ENCODE measurements around the gene ABHD11.

ABHD11 gene

GRCh38 chr7:73701357-73701995 lies 37.1 kb downstream of the ABHD11 start:
- DNase-seq (ENCODE audit: low read depth, low spot score), result no peak

DNA sequence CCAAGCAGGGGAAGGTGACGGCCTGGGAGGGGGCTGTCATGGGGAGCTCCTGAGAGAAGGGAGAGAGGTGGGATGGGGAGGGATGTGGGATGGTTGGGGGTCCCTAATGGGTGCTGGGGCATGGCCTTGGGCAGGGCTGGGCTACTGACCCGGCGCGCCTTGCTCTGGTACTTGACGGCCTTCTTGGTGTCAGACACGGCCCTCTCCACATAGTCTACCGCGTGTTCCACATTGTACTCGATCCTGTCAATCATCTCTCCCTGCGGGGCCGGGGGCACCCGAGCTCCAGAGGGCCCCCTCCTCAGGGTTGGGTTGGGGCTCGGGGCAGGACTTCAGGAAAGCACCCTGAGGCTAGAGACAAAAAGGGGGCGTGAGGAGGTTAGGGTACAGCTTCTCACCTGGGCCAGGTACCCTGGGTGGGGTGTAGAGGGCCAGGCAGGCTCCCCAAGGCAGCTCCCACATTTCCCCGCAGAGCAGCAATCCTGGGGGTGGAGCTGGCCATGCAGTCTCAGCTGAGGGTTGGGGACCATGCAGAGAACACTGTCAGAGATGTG lies 37.9 kb downstream of the ABHD11 start:
- no peak for DNase-seq (ENCODE audit: low read depth, low spot score)

GRCh38 chr7:73700069-73700423 lies 38.6 kb downstream of the ABHD11 start:
- DNase-seq (ENCODE audit: low read depth, low spot score), result no peak

- DNase-seq (ENCODE audit: low read depth, low spot score), result no peak
Measured at GRCh38 chr7:73699370-73700068, 39.1 kb downstream of the ABHD11 start.

DNA sequence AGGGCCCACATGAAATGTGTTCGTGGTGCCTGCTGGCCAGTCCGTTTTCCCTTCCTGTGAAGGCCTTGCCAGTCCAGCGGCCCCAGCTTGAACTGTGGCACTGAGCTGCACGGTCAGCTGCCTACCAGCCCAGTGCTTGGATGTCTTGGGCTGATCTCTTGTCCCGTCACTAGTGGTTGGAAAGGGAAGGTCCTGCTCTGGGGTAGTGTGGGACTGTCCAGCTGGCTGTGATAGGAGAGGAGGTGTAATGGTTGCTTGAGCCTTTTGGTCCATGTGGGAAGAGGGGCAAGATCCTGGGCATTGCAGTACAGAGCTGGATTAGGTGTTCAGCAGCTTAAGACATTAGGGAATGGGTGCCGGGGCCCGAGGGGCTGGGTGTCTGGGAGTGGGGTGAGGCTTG lies 40.2 kb downstream of the ABHD11 start:
- DNase-seq (ENCODE audit: low read depth, low spot score), result no peak

DNA sequence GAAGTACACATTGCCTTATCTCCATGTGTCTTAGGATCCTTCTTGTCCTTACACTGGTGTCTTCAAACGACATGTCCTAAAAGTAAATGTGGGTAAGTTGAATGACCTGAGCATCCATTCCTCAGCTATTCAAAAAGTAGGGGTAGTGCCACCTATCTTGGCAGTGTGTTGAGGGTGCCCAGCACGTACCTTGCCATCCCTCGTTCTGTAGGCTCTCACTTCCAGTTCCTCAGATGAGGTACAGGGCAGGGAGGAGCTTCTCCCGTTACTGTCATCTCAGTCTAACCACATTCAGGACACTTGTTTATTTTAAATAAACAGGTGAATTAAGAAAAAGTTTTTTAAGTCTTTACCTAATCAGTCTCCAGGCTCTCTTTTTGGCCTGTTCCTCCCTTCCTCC lies 42.2 kb downstream of the ABHD11 start:
- no peak for DNase-seq (ENCODE audit: low read depth, low spot score)

DNA sequence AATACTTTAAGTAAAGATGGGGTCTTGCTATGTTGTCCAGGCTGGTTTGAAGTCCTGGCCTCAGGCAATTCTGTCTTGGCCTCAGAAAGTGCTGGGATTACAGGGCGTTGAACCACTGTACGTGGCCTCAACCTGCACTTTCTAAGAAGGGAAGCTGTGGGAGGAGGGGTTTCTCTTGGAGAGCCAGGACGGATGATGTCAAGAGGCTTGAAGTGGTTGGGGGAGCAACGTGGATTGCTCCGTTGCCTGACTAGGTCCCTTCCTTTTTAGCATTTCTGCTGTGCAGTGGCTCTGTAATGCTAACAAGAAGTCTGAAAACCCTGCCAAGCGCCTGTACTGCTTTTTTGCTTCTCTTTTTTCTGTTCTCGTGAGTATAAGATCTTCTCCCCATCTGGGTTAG lies 48.0 kb downstream of the ABHD11 start:
- DNase-seq (ENCODE audit: low read depth, low spot score), result no peak

GRCh38 chr7:73688288-73688687 lies 50.3 kb downstream of the ABHD11 start:
- DNase-seq (ENCODE audit: low read depth, low spot score), result no peak

All from smooth muscle cell of the brain vasculature (primary cell).